ENCODE data around the gene STK24.

Gene STK24

DNA sequence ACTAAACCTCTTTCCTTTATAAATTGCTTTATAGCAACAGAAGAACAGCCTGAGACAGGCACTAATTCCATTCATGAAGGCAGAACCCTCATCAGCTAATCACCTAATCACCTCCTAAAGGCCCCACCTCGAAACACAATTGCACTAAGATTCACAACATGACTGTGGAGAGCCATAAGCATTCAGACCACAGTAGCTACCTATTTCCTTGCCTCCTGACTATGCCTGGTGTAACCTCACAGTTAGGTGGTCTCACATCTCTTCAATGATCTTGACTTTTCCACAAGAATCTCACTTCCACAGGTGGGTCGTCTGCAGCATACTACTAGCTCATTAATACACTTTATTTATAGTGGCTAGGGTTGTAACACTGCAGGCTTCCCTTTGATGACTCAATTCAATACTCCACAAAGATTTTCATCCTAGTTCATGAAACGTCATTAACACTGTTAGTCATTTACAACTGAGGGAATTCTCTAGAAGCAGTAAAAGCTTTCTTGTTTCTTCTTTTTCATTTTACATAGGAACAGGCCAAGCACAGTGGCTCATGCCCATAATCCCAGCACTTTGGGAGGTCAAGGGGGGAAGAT, 27.1 kb downstream of the STK24 start:
- no peak for DNase-seq

DNA sequence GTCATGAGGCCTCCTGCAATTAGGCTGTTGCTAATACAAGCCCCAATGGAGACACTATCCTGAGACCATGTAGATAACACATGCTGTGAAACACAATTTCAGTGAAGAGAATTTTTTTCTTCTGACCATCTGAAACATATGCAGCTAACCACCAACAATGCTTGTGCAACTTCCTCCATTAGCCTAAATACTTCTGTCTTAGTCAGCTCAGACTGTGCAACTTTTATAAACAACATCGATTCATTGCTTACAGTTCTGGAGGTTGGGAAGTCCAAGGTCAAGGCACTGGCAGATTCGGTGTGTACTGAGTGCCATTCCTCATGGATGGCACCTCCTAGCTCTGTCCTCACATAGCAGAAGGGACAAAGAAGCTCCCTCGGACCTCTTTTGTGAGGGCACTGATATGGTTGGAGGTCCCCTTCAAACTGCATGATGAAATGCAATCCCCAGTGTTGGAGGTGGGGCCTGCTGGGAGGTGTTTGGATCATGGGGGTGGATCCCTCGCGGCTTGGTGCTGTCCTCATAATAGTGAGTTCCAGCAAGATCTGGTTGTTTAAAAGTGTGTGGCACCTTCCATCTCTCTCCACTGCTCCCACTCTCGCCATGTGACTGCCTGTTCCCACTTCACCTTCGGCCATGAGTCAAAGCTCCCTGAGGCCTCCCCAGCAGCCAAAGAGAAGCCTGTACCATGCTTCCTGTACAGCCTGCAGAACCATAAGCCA, 27.7 kb downstream of the STK24 start:
- DNase-seq, result peak; percentile 82

DNA sequence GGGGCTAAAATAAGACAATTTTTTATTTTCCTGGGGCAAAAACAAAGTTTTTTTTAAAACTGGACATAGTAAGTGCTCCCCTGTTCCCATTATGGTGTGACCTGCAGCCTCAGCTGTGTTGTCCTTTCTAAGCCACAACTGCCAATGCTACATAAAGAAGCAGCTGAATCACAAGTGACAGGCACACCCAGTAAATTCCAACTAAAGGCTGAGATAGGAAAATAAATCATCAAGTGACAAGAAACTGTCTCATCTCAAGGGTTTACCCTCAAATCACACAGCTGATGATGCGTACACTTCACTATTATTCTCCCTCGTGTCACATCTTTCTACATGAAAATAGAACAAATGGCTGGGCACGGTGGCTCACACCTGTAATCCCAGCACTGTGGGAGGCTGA, 28.7 kb downstream of the STK24 start:
- DNase-seq, result no peak

DNA sequence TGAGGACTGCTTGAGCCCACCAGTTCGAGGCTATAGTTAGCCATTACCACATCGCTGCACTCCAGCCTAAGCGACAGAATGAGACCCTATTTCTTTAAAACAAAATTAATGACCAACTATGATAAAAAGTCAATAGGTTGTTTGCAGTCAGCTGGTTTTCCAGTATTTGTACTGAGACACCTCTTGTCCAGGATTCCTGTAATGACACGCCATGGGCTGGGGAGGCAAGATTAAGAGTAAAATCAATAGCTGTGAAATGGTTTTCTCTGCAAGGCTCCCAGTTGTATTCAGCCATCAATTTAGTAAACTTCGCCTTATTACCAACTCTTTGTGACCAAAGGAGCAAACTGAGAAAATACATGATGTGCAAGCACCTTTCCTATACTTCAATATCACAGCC, 29.5 kb downstream of the STK24 start:
- DNase-seq, result no peak

DNA sequence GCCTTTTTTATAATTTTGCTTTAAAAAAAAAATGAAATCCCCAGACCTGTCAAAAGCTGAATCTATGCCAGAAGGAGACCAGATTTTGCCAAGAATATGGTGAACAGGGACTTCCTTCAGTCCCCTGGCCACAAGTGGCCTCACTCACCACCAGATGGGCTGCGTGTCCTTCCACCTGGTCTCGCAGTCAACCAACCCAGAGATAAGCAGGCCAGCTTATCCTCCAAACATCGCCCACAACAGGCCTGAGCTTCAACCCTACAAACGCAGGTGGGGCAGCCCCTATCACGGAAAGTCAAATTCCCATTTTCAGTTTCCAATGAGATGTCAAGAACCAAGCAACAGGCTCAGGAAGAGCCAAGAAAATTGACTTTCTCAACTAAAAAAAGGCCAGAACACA, 30.5 kb downstream of the STK24 start:
- no peak for DNase-seq

DNA sequence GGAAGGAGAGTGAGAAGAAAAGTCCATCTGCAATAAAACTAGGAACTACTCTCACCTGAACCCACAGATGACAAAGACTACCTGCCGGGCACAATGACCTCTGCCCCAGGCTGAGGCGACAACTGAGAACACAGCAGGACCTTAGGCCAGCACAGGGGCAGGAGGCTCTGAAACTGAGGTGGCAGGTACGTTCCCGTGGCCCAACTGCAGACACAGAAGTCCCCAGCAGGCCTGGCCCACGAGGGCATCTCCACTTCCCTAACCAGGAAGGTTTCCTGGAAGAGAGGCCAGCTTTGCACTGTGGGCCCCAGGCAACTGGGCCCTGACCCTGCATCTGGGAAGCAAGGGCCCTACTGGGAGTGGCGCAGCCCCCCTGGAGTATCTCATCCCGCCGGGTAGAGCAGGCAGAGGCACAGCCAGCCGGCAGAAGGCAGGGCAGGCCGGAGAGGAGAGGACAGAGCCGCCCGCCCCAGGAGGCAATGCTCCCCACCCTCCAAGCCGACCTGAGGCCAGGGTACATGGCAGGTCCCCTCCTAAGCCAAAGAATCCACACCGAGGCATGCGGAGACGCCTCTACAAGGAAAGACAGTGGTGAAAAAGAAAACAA, 32.7 kb downstream of the STK24 start:
- DNase-seq, result no peak

DNA sequence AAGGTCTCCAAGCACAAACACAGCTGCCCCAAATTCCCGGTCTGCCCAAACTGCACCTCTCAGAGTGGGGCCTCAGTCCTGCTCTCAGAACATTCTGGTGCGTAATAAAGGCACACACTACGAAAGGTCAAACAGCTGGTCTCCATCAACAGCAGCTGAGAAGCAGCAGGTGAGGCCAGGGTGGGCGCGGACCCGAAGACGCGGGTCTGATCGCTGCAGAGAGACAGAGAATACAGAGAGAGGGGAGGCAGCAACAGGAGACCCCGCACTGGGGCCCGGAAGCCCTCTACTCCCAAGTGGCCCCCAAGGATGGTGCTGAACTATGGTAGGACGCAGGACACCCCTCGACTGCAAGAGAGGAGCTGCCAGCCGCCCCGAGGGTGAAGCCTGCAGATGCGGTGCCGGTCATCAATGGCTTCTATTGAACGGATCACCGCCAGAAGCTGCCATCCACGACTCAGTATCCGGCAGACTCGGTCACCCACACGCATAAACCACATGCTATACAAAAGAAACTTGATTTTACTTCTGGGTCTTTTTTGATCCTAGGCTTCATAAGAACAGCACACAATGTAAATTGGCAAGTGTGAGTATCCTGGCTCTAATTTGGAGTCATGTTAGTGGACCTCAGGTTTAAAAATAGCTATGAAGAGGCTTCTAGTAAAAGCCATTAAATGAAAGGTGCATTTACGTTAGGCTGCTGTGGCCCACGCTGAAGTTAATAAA, 33.4 kb downstream of the STK24 start:
- no peak for DNase-seq

DNA sequence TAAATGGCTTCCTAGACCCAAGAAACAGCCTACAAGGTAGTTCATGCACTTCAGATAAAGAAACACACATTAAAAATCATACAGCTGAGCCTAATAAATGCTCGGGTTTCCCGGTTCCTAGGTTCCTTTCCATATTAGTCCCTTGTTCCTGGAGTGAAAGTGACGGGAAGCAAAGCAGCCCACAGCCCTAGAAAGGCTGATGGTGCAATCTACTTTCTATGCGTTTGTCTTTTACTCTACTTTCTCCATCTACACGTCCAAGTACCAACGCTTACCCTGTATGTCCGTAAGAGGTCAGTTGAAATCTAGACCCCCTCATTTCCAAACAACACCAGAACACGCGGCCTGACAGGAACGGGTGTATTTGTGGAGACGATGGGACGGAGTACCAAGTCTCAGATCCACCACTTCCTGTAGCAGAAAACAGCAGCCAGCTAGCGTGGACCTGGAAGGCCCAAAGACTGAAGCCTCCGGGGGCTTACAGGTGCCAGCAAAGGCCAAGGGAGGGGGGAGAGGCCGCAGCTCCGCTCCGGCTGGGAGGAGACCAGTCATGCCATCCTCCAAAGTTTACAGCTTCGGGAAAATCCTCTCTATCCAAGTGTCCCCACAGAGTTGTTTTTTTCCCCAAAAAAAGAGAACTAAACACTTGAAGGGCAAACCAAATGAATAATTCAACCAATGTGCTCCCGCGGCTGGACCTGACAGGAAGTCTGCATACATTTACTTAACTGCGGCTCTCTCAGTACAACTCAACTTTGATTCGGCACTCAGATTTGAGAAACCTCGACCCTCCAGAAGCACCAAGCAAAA, 34.1 kb downstream of the STK24 start:
- no peak for DNase-seq

DNA sequence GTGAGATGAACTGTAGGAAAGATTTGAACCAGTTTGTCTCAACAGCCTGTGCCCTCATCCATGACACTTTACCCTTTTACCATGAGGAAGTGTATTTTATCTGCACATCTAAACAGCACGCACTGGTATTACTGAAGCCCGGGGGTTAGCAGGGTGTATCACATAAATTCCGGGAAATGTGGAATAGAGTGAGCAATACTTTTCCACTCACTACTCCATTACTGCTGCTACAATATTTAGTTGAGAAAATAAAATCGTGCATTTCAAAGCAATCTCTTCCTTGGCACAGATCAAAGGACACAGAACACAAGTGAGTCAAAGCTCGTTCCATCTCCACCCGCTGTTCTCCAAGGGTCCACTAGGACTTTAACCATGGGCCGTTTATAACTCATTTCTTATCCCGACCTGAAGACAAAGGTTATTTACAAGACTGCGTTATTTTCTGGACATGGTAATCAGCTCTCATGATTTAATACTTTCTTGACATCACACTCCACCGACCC, 35.2 kb downstream of the STK24 start:
- DNase-seq, result no peak

DNA sequence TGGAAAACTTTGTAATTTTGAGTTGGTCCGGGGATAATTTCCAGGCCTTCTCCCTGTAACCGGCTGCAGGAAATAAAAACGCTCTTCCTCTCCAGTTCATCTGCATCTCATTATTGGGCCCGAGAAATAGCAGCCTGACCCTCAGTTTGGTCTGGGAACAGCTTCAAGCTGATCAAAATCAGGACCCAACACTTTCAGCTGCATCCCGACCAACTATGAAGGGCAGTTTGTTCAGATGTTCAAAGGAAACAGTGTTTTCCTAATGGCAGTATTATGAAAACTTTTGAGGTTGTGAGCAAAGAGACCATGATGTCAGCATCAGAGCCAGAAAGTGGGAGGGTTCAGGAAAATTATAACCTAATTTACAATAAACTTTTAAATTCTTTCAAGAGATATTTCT, 35.7 kb downstream of the STK24 start:
- peak; percentile 23 for DNase-seq

DNA sequence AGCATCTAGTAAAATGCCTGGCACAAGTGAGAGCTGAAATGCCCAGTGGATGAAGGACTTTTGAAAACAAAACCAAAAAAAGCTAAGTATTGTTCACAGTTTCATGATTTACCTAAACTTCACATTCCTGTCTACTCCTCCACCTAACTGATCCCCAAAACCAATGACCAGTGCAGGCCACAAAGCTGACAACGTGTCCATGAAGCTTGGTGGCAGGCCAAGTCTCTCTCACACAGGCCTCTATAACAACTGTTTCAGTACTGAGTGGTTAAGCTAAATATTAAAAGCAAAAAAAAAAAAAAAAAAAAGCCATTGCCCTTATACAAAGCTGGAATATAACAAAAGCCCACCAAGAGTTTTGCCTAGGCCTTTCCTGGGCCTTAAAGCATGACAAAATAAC, 36.4 kb downstream of the STK24 start:
- no peak for DNase-seq

DNA sequence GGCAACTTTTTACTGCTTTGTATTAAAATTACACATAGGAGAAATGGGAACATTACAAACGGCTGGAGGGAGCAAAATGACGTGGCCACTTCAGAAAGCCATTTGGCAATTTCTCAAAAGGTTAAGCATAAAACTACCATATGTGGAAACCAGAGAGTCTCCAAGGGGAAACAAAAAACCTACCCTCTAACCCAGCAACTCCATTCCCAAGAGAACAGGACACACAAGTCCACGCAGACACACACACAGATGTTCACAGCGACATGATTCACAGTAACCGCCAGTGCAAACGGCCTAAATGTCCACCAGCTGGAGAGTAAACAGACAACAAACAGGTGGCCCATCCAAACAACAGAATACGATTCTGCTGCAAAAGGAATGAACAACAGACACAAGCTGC, 37.2 kb downstream of the STK24 start:
- no peak for DNase-seq

DNA sequence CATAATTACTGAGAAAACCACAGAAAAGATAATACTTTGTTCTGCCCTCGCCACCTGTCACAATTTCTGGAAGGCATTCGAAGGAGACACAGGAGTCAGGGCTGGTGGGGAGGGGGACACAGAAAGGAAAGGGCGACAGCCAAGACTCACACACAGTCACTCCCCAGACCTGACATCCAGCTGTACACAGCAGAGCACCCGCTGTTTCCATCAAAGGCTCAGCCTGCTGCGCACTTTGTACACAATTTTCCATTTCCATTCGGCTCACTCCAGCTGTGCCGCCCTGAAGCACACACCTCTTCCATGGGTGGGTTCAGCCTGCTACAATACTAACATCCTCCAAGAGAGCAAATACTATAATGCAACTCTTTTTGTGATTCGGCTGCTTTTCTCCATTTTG, 38.0 kb downstream of the STK24 start:
- no peak for DNase-seq

DNA sequence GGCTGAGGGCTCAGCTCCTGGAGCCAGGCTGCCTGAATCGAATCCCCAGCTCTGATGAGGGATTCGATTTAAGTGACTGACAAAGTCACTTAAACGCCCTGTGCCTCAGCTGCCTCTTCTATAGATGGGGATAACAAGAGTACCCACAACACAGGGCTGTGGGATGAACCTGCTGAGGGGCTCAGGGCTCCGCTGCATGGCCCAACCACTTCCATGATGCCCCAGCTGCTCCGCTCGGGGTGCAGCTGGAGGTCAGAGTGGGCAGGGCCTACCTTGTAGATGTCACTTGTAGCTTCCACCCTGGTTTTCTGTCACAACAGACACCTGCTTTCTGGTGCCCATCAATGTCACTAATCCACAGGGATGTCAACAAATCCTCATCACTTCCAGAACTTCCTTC, 39.2 kb downstream of the STK24 start:
- no peak for DNase-seq

DNA sequence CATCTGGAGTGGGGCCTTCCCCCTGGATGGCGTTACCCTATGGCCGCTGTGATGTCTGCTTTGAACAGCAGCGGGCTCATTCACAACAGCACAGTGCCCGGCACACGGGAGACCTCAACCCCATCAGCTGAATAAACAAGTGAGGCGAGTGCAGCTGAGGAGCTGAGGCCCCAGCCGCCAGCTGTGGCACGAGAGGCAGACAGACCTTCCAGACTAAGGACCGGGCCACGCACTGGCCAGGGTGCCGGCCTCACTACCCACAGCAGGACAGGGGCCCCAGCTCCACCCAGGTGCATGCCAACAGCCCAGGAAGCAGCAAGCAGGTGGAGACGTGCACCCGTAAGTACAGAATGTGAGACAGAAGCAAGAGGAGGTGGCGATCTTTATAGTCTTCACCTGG, 39.6 kb downstream of the STK24 start:
- no peak for DNase-seq

DNA sequence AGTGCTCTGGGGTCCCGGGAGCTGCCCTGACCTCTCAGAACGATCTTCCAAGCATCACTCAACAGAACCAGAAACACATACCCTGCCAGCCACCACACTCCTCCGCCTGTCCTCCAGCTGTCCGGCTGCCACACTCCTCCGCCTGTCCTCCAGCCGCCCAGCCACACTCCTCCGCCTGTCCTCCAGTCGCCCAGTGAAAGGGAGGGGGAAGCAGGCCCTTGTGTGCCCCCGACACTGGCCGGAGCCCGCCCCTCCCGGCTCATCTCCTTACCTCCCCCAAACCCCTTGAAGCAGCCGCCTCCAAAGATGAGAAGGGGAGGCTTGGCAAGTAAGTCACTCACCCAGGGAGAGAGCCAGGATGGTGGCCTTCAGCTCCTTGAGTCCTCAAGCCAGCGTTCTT, 40.2 kb downstream of the STK24 start:
- DNase-seq, result no peak

DNA sequence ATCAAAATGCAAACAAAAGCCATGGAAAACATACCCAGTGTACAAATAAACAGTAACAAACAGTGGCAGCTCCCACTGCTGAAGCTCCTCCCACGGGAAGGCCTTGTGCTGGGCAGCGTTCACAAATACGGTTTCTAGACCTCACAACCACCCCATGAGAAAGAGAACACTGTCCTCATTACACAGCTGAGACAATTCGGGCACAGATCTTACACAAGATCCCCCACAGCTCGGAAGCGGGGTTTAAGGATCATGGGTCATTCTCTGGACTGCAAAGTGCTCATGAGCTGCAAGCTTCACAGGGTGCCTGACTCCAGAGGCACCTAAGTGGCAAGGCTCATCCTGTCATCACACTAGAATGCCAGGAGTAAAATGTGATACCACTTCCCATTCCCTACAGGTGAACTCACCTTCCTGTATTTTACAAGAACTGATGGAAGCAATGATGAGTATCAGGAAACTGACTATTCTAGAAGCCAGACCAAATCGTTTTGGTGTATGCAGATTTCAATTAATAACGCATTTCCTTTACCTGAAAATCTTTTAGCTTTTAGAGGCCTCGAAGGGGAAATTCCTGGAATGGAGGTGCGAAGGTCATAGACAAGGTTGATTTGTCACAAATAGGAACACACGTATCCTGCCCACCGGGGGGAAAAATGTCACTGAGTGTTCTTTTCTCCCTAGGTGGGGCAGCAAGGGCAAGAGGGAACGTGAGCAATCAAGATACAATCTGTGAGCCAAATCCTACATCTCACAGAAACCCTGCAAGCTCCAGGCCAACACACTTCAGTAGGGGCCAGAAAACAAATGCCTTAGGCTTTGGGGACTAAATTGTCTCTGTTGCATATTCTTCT, 41.2 kb downstream of the STK24 start:
- no peak for DNase-seq

DNA sequence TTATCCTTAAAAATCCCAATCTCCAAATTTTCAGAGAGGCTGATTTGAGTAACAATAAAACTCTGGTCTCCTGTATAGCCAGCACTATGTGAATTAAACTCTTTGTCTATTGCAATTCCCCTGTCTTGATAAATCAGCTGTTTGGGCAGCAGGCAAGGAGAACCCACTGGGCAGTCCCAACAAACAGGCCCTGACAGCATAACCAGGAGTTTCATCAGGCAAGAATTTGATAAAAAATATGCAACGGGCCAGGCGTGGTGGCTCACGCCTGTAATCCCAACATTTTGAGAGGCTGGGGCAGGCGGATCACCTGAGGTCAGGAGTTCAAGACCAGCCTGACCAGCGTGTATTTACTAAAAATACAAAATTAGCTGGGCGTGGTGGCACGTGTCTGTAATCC, 42.1 kb downstream of the STK24 start:
- no peak for DNase-seq

DNA sequence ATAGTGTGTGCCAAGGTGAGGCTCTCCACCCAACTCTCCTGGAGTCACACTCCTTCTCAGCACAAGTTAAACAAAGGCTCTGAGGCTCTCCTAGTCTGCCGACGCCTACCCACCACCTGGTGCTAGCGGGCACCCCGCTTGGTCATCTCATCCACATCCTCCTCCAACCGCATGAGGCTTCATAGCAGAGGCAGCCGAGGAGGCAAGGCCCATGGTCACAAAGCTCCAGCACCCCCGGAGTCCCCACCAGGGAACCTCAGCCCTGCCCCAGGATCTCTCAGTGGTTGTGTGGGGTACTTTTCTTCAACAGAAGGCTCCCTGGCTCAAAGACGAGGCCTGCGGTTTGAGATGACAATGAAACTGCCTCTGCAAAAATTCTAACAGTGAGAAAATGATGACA, 43.0 kb downstream of the STK24 start:
- DNase-seq, result no peak

DNA sequence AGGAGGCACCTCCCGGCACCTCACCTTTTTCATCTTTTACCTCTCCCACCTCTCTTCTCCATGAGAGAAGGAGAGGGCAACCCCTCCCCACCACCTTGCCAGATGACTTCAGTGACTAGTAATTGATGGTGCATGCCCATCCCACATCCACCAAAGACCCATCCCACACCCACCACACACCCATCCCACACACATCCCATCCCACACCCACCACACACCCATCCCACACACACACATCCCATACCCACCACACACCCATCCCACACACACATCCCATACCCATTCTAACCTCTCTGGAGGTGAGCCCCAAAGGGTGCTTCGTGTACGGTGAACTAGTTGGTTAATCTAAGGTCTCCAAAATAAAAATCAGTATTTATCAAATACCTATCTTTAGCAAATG, 44.7 kb downstream of the STK24 start:
- no peak for DNase-seq

DNA sequence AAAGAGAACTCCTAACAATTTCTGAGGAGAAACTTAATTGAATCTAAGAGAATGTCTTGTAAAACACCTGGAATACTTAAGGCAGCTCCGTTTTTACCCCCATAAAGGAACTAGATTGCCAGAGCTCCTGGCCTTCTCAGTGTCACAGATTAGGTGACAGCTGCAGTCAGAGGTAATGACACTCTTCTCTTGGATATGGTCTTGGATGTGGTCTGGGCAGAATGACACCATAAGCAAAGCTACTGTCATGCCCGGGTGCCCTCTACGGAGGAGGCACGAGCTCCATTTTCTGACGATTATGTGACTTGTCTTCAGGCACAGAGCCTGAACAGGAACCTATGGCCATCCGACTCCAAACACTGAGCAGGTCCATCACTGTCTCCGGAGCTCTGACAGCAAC, 46.7 kb downstream of the STK24 start:
- no peak for DNase-seq

DNA sequence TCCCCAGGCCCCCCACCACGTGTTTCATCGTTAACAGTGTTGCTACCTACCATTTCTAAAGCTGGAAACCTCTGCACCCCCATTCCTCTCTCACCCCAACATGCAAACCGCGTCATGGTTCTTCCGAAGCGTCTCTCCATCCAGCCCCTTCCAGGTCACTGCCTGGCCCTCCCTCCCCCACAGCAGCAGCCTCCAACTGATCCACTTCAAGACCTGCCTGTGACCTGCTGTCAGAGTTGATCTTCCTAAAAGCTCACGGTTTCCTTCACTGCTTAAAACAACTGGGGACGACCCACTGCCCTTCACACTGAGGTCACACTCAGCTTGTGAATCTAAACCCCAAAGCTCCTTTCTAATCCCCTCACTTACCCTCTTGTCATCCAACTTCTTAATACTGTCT, 47.7 kb downstream of the STK24 start:
- no peak for DNase-seq
